GM04503 (cell line): ENCODE results near the gene COL1A1.

Experiments
- DNase-seq: peaks from one replicate; pipeline ENCODE4 v3.0.0-alpha.2; 2012; ENCODE audit warnings: low read depth

Gene COL1A1

DNA sequence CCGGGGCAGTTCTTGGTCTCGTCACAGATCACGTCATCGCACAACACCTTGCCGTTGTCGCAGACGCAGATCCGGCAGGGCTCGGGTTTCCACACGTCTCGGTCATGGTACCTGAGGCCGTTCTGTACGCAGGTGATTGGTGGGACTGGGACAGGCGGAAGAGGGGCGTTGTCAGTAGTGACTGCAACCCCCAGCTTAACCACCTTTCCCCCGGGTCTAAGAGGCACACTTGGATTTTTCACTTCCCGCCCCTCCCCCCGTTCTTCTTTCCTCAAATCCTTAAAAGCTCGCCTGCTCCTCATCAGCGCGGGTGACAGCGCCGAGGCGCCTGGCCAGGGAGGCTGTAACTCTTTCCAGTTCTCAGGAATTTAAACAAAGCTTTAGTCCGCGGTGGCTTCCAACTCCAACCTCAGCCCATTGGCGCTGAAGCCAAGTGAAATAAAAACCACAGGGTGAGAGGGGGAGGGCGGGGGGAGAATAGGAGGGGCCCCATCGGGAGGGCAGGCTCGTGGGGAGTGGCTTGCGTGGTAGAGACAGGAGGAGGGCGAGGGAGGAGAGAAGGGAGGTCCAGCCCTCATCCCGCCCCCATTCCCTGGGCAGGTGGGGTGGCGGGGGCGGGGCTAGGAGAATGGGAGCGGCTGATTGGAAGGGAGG is 1.5 kb downstream of the COL1A1 start:
- no peak for DNase-seq

DNA sequence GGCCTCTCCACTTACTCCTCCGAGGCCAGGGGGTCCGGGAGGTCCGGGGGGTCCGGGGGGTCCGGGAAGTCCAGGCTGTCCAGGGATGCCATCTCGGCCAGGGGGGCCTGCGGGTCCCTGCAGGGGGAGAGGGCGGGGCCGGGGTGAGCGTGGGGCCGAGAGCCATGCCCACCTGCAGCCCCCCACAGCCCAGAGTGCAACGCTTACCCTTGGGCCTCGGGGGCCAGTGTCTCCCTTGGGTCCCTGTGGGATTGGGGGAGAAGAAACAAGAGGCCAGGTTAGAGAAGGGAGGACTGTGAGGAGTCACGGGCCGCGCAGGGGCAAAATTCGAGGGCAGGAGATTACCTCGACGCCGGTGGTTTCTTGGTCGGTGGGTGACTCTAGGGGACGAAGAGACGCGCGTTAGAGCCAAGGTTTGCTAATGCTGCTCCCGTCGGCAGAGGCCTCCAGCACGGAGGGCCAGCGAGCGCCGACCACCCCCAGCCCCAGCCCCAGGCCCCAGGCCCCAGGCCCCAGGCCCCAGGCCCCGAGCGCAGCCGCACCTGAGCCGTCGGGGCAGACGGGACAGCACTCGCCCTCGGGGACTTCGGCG is 2.1 kb downstream of the COL1A1 start:
- DNase-seq: no peak

DNA sequence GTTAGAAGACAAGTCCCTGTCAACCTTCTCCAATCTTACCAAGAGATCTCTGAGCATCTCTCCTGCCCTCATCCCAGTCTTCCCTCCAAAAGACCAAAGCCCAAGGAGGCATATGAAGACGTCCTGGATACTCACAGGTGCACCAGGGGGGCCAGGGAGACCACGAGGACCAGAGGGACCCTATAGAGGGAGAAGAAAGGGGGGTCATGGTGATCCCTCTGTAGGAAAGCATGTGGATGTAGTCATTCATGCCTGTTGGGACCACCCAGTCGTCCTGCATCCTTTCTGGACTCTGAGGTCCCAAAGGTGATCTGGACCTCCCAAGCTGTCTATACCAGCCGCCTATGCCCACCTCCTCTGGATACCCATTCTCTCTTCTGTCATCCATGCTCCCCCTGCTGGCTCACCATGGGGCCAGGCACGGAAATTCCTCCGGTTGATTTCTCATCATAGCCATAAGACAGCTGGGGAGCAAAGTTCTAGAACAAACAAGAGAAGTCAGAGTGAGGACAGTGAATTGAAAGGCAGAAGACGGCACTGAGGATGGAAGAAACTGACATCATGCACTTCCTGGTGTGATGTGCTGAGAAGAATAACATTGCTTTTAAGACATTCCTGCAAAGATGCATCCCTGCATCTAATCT is 3.3 kb downstream of the COL1A1 start:
- no peak for DNase-seq

DNA sequence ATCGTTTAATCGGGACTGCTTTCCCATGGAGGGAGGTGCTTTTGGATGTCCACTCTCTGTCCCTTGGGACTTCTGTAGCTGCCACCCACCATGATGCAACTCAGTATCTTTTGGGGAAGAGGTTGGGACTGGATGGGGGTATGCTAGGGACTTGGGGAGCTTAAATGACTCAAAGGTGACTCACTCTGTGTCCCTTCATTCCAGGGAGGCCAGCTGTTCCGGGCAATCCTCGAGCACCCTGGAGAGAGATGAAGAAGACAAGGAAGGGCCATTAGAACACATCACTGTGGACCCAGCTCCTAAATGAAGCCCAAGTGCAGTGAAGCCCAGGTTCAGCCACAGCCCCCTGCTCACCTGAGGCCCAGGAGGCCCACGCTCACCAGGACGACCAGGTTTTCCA is 4.6 kb downstream of the COL1A1 start:
- DNase-seq: peak; percentile 75

DNA sequence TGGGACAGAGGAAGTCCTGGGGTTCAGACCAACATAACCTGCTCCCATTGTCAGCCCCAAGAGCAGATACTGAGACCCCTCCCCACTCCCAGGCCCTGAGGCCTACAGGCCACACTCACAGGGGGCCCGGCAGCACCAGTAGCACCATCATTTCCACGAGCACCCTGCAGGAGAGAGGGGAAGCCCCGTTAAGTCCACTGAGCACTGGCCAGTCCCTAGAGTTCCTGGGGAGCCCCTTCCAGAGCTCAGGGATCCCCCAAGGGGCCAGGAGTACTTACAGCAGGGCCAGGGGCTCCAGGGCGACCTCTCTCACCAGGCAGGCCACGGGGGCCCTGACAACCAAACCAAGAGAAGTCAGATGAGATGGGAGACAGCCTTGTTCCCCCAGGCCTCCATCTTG is 5.4 kb downstream of the COL1A1 start:
- DNase-seq: no peak

DNA sequence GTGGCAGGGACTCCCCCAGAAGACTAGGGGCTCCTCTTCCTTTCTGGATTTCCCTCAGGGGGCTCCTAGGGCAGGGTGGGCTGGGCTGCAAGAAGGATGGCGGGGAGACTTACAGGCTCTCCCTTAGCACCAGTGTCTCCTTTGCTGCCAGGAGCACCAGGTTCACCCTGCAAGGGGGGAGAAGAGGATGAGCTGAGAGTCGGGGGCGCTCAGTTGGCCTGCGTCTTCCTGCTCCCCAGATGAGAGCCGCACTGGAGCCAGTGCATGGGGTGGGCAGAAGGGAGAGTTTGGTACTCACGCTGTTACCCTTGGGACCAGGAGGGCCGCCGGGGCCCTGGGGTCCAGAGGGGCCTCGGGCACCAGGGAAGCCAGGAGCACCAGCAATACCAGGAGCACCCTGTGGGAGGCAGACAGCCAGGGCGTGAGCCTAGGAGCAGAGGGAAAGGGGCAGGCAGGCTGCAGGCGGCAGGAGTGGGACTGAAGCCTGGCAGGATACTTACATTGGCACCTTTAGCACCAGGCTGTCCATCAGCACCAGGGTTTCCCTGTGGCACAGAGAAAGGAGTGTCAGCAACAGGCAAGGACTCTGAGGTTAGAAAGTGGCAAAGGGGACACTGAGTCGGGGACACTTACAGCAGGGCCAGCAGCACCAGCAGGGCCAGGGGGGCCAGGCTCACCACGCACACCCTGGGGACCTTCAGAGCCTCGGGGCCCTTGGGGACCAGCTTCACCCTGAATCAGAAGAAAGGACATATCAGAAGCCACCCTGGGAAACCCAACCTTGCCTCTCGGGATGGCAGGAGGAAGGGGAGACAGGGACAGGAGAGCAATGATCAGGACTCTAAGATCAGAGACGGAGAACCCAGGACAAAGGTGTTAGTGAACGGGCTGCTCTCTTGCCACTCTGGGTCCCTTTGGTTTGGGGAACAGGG is 6.2 kb downstream of the COL1A1 start:
- DNase-seq: no peak

DNA sequence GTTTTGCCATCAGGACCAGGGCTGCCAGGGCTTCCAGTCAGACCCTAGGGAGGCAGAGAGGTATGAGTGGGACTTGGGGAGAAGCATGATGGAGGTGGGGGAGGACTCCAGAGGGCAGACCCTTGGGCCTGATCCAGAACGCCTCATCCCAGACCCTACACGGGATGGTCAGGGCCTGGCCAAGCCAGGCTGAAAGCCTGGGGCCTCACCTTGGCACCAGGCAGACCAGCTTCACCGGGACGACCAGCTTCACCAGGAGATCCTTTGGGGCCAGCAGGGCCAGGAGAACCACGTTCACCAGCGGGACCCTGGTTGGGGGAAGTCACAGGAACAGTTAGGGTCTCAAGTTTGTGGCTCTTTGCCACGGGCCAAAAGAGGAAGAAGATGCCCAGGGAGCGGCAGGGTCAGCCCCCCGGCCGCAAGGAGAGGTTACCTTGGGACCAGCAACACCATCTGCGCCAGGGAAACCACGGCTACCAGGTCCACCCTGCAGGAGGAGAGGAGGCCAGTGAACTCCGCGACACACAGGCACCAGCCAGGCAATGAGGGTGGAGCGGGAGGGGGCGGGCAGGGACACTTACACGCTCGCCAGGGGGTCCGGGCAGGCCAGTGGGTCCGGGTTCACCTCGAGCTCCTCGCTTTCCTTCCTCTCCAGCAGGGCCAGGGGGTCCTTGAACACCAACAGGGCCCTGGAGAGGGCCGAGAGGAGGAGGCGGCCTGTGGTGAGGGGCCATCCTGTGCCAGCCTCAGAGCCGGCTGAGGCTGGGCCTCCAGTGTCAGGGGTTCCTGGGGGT is 7.1 kb downstream of the COL1A1 start:
- DNase-seq: no peak

DNA sequence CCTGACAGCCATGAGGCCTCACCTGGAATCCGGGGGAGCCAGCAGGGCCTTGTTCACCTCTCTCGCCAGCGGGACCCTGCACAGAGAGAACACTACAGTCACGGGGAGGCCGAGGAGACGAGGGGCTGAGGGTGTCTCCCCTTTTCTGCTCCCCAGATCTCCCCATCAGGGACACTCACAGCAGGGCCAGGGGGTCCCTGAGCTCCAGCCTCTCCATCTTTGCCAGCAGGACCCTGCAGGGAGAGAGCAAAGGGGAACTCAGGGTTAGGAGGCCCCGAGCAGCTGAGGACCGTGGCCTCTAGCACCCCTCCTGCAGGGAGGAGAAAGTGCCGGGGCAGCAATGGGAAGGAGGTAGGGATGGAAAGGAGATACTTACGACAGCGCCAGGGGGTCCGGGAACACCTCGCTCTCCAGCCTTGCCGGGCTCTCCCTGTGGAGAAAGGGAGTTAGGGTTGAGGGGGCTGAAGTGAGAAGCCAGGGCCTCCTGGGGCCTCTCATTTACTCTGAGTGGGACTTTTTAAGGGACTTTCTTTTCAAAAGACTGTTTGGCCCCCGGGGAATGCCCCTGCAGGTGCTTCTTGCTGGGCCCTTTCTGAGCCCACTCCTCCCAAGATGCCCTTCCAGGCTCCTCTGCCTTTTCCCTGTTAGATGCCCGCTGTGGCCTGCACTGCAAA is 8.7 kb downstream of the COL1A1 start:
- DNase-seq: no peak

DNA sequence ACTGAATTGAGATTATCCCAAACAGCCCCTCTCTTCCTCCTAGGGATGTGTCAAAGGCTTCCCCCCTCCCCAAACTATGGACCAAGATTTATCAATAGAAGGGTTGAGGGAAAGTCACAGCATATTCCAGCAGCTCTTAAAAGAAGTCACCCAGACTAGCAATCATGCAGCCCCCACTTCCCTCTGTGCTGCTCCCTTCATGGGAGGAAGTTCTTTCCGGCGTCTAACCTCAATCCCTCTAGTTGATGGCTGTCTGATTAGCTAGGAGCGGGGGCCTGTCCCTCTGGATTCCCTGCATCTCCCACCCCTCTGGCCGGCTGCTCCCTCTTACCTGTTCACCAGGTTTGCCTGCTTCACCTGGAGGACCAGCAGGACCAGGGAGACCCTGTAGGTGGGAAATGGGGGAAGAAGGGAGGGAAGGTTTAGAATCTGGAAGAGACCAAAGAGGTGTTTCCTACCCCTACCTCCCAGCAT is 9.2 kb downstream of the COL1A1 start:
- DNase-seq: no peak

DNA sequence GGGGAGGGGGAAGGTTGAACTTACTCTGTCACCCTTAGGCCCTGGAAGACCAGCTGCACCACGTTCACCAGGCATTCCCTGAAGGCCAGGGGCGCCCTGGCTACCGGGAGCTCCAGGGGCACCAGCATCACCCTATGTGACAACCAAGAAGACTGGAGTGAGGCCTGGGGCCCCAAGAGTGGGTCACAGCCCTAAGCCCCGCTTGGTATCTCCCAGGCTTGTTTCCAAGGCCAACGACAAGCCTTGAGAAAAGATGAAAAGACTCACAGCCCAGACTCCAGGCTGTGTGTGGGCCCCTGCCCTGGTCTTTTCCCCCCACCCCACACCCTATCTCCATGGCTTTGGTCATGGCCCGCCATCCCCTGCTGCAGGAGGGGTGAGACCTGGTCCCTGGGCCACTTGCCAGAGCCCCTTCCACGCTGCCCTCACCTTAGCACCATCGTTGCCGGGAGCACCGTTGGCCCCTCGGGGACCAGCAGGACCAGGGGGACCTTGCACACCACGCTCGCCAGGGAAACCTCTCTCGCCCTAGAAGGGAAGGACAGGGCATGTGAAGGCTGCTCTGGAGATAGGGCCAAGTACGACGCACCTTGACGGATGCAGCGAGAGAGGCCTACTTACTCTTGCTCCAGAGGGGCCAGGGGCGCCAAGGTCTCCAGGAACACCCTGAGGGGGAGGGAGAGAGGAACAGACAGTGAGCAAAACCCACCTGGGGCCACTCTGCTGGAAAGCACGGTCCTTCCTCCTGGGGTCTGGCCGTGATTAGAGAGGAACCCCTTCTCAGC is 9.9 kb downstream of the COL1A1 start:
- DNase-seq: no peak

DNA sequence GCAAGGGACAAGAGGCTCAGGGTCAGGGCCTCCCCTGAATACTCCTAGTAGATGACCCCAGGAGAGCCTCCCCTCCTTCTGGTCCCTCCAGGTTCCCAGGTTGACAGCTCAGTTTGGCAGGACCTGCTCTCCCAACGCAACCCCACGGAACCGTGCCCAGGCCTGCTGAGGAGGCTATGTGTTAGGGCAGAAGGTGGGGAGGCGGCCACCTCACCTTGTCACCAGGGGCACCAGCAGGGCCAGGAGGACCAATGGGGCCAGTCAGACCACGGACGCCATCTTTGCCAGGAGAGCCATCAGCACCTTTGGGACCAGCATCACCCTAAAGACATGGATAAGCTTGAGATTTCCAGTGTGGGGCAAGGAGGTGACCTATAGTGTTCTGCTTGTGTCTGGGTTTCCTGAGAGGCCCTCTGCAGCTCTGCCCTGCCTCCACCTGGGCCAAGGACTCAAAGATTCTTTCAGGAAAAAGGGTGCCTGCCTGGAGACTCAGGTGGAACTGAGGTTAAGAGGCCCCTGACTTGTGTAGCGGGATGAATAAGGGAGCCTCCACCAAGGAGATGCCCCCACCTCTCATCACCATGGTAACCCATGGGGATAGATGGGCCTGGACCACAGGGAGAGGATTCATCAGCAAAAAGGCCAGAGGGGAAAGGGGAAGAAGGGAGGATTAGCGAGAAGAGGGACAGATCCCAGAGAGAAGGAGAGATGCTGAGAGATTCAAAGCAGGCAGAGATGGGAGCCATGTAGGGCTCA is 10.7 kb downstream of the COL1A1 start:
- no peak for DNase-seq

DNA sequence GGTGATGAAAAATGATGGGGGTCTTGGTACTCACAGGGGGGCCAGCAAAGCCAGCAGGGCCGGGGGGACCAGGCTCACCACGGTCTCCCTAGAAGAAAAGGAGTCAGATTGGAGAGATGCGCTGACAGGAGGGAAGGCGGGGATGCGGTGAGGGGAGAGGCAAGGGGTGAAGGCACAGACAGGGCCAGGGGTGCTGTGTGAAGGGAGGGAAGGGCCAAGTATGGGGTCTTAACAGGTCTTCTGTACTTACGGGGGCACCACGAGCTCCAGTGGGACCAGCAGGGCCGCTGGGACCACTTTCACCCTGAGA is 11.2 kb downstream of the COL1A1 start:
- no peak for DNase-seq

DNA sequence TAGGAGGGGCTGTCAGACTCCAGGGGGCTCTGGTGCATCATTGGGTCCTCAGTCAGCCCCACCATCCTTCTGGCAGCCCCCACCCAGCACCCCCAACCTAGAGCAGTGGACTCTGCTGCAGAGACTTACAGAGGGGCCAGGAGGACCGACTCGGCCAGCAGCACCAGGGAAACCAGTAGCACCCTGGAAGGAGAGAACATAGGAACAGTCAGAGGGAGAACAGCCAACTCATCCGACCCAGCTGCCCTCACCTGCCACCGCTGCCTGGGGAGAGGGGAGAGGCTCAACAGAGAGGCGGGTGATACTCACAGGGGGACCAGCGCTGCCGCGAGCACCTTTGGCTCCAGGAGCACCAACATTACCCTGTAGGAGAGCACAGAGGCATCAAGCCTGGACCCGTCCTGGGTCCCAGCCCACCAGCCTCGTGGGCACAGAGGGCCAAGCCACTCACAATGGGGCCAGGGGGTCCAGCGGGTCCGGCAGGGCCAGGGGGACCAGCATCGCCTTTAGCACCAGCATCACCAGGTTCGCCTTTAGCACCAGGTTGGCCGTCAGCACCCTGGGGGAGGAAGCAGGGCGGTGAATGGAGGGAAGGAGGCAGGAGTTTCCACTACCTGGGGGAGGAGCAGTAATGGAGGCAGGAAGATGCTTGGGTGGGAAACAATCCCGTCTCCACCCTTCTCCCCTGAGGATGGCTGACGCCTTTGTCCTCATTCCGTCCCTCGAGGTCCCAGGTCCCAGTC is 11.7 kb downstream of the COL1A1 start:
- no peak for DNase-seq

DNA sequence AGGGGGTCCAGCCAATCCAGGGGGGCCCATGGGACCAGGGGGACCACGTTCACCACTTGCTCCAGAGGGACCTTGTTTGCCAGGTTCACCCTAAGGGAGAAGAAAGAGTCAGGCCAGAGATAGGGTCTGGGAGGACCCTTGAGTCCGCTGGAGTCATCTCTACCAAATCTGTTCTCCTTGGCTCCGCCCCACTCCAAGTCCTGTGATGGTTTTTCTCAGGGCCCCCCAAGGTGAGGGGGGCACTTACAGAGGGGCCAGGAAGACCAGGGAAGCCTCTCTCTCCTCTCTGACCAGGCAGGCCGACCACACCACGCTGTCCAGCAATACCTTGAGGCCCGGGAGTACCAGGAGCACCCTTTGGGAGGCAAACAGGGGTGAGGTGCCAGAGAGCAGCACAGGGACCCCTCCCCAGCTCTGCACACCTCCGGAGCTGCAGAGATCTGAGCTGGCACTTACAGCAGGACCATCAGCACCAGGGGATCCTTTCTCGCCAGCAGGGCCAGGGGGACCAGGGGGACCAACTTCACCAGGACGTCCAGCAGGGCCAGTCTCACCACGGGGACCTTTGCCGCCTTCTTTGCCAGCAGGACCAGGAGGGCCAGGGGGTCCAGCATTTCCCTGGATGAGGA is 12.4 kb downstream of the COL1A1 start:
- DNase-seq: no peak

DNA sequence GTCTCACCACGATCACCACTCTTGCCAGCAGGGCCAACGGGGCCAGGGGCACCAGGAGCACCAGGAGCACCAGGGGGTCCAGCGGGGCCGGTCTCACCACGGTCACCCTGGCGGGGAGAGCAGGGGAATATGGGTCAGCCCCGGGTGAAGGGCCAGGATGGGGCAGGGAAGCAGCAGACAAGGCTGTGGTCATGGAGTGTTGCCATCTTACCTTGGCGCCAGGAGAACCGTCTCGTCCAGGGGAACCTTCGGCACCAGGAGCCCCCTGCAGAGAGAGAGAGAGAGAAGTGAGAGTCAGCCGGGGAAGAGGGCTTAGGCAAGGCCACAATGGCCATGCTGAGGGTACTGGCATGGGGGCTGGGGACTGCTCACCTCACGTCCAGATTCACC is 12.9 kb downstream of the COL1A1 start:
- no peak for DNase-seq

DNA sequence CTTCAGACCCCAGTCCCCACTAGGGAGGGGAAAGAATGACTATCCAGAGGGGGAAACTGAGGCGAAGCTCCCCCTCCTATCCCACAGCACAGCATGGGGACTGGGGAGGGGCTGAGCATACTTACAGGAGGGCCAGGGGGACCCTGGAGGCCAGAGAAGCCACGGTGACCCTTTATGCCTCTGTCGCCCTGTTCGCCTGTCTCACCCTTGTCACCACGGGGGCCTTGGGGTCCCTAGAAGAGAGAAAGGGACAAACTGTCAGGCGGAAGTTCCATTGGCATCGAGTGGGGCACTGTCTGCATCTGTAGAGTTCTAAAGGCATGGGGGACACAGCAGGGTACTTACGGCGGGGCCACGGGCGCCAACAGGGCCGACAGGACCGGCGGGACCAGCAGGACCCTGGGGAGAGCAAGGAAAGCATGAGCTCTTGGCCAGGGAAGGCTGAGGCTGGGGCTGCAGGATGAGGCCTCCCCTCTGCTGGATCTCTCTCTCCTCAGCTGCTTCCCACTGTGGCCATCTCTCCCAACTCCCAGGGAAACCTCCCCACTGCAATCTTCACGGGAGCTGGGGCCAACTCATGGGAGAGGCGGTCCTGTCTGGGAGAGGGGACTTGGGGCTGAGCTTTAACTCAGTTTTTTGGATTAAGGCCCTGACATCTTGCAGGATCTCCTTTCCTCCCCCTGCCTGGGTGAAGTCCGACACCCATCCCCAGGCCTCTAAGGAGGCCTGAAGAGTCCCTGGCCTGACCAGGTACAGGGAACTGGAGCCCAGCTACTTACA is 13.5 kb downstream of the COL1A1 start:
- no peak for DNase-seq

DNA sequence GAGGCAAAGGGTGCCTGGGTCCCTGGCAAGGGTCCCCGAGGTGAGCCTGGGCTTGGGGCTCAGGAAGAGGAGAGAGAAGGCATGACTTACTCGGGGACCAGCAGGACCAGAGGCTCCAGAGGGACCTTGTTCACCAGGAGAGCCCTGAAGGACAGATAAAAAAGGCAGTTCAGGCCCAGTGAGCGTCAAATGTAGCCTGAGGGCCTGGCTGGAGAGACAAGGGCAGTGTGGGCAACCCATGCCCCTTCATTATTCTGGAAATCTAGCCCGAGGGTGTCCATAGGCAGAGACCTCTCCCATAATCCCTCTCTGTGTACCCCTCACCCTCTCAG is 14.1 kb downstream of the COL1A1 start:
- no peak for DNase-seq
